H9 (cell line): ENCODE measurements around the gene MGMT. TPM values are rescaled to one million over a fixed set of nuclear protein-coding genes. Genes with fewer than 3 reads are reported as not detected.

Experiments used
- DNase-seq: peaks from one replicate; pipeline ENCODE4 v3.0.0-alpha.2; 2017
- H2AFZ ChIP-seq: one replicate; pipeline ENCODE4 v1.6.1; 2013; ENCODE audit warnings: mild to moderate bottlenecking, low read length, control low read depth, moderate library complexity
- H2AK5ac ChIP-seq: 2 replicates; pipeline ENCODE4 v1.6.1; 2013; ENCODE audit warnings: low read length, control low read depth, mixed read lengths; ENCODE audit not compliant: insufficient read length
- H2BK120ac ChIP-seq: one replicate; pipeline ENCODE4 v1.6.1; 2013; ENCODE audit warnings: low read depth, mild to moderate bottlenecking, low read length, control low read depth, inconsistent platforms; ENCODE audit not compliant: poor library complexity, severe bottlenecking
- H2BK12ac ChIP-seq: 2 replicates; pipeline ENCODE4 v1.6.1; 2013; ENCODE audit warnings: low read length, control low read depth, mixed read lengths, low read depth; ENCODE audit not compliant: insufficient read length
- H2BK15ac ChIP-seq: 2 replicates; pipeline ENCODE4 v1.6.1; 2013; ENCODE audit warnings: low read depth, low read length, control low read depth
- H2BK20ac ChIP-seq: one replicate; pipeline ENCODE4 v1.6.1; 2013; ENCODE audit warnings: low read depth, mild to moderate bottlenecking, low read length, control low read depth, inconsistent platforms; ENCODE audit not compliant: poor library complexity, severe bottlenecking
- H2BK5ac ChIP-seq: 2 replicates; pipeline ENCODE4 v1.6.1; 2013; ENCODE audit warnings: low read length, control low read depth, mixed read lengths; ENCODE audit not compliant: insufficient read length
- H3K14ac ChIP-seq: 2 replicates; pipeline ENCODE4 v1.6.1; 2013; ENCODE audit warnings: low read length, control low read depth; ENCODE audit not compliant: insufficient read depth
- H3K18ac ChIP-seq: 2 replicates; pipeline ENCODE4 v1.6.1; 2013; ENCODE audit warnings: low read depth, mild to moderate bottlenecking, mixed read lengths, low read length, control low read depth; ENCODE audit not compliant: insufficient read length
- H3K23ac ChIP-seq: 2 replicates; pipeline ENCODE4 v1.6.1; 2013; ENCODE audit warnings: low read length, control low read depth, mixed read lengths, low read depth; ENCODE audit not compliant: insufficient read length
- H3K23me2 ChIP-seq: 2 replicates; pipeline ENCODE4 v1.6.1; 2013; ENCODE audit warnings: low read depth, mild to moderate bottlenecking, mixed read lengths, low read length, control low read depth; ENCODE audit not compliant: insufficient read length, poor library complexity, severe bottlenecking
- H3K27ac ChIP-seq: 2 replicates; pipeline ENCODE4 v1.5.1; 2013; ENCODE audit warnings: low read length, control low read depth, mixed read lengths, low read depth; ENCODE audit not compliant: insufficient read length
- H3K27me3 ChIP-seq: 2 replicates; pipeline ENCODE4 v1.6.1; 2013; ENCODE audit warnings: low read length, control low read depth, inconsistent platforms; ENCODE audit not compliant: insufficient read depth
- H3K4ac ChIP-seq: 2 replicates; pipeline ENCODE4 v1.6.1; 2013; ENCODE audit warnings: low read depth, mild to moderate bottlenecking, control low read depth, inconsistent platforms, low read length, moderate library complexity
- H3K4me1 ChIP-seq: 2 replicates; pipeline ENCODE4 v1.6.1; 2013; ENCODE audit warnings: low read length, control low read depth, inconsistent platforms; ENCODE audit not compliant: insufficient read depth
- H3K4me2 ChIP-seq: 2 replicates; pipeline ENCODE4 v1.6.1; 2013; ENCODE audit warnings: low read length, control low read depth, mixed read lengths; ENCODE audit not compliant: insufficient read length, insufficient read depth
- H3K56ac ChIP-seq: 2 replicates; pipeline ENCODE4 v1.6.1; 2013; ENCODE audit warnings: low read depth, mild to moderate bottlenecking, mixed read lengths, low read length, control low read depth; ENCODE audit not compliant: insufficient read length
- H3K79me1 ChIP-seq: 2 replicates; pipeline ENCODE4 v1.6.1; 2013; ENCODE audit warnings: low read depth, mild to moderate bottlenecking, moderate library complexity, low read length, control low read depth, inconsistent platforms; ENCODE audit not compliant: insufficient read depth, poor library complexity, severe bottlenecking
- H3K79me2 ChIP-seq: 2 replicates; pipeline ENCODE4 v1.6.1; 2013; ENCODE audit warnings: low read length, control low read depth, inconsistent platforms; ENCODE audit not compliant: insufficient read depth
- H3K9ac ChIP-seq: 2 replicates; pipeline ENCODE4 v1.6.1; 2013; ENCODE audit warnings: low read length, control low read depth, mixed read lengths; ENCODE audit not compliant: insufficient read length; ENCODE audit errors: extremely low read depth
- H3K9me3 ChIP-seq: one replicate; pipeline ENCODE4 v1.6.1; 2013; ENCODE audit warnings: low read depth, low read length, inconsistent platforms; ENCODE audit not compliant: control insufficient read depth
- H3T11ph ChIP-seq: one replicate; pipeline ENCODE4 v1.6.1; 2013; ENCODE audit warnings: mild to moderate bottlenecking, low read length, control low read depth, inconsistent platforms
- H4K20me1 ChIP-seq: one replicate; pipeline ENCODE4 v1.6.1; 2013; ENCODE audit not compliant: control insufficient read depth, insufficient read length, insufficient read depth
- H4K5ac ChIP-seq: 2 replicates; pipeline ENCODE4 v1.6.1; 2013; ENCODE audit warnings: low read depth, mild to moderate bottlenecking, mixed read lengths, low read length, control low read depth; ENCODE audit not compliant: insufficient read length
- H4K8ac ChIP-seq: replicated peaks from 2 replicates; pipeline ENCODE4 v1.6.1; 2013; ENCODE audit warnings: low read length, control low read depth, mixed read lengths, low read depth; ENCODE audit not compliant: insufficient read length
- H4K91ac ChIP-seq: 2 replicates; pipeline ENCODE4 v1.6.1; 2013; ENCODE audit warnings: low read depth, mild to moderate bottlenecking, moderate library complexity, mixed read lengths, low read length, control low read depth; ENCODE audit not compliant: insufficient read length
- H3K27ac Mint-ChIP-seq, 3 experiments: 2 replicates in 2 of 3; 3 replicates in 1 of 3; pipeline ENCODE4 v1.8.0; 2020 to 2021; ENCODE audit warnings: mixed read lengths in 3 of 3, mild to moderate bottlenecking in 1 of 3, moderate library complexity in 1 of 3
- H3K27me3 Mint-ChIP-seq: 2 replicates; pipeline ENCODE4 v1.8.0; 2021; ENCODE audit warnings: low read depth, mild to moderate bottlenecking, moderate library complexity, mixed read lengths
- H3K36me3 Mint-ChIP-seq, 3 experiments: 2 replicates in 2 of 3; 3 replicates in 1 of 3; pipeline ENCODE4 v1.8.0; 2020 to 2021; ENCODE audit warnings: low read depth in 3 of 3, mixed read lengths in 3 of 3; ENCODE audit not compliant: insufficient read depth in 1 of 3
- H3K4me1 Mint-ChIP-seq, 2 experiments: 2 replicates each; pipeline ENCODE4 v1.8.0; 2020; ENCODE audit warnings: mixed read lengths in 2 of 2
- H3K4me3 Mint-ChIP-seq, 2 experiments: 2 replicates in 1 of 2; 3 replicates in 1 of 2; pipeline ENCODE4 v1.8.0; 2020 to 2021; ENCODE audit warnings: mild to moderate bottlenecking in 2 of 2, mixed read lengths in 2 of 2, moderate library complexity in 1 of 2
- H3K9me3 Mint-ChIP-seq, 2 experiments: 2 replicates in 1 of 2; 3 replicates in 1 of 2; pipeline ENCODE4 v1.8.0; 2020; ENCODE audit warnings: mild to moderate bottlenecking in 2 of 2, mixed read lengths in 2 of 2, moderate library complexity in 1 of 2
- CTCF ChIP-seq: fragments of 200-600 bp; sonication (generic); conservative IDR thresholded peaks from 3 replicates; pipeline ENCODE4 v1.8.0; 2021; ENCODE audit warnings: antibody characterized with exemption, mild to moderate bottlenecking
- WGBS: extraction: QIAGEN DNeasy Blood & Tissue Kit; methylation state at CpG from one replicate; pipeline ENCODE4 v1.1.7; 2013; ENCODE audit warnings: missing lambda C conversion rate, low lambda C conversion rate, mixed read lengths; ENCODE audit not compliant: insufficient read length; ENCODE audit errors: extremely low coverage; 5-methylcytosine and 5-hydroxymethylcytosine counted together
- total RNA-seq: library from RNA; stranded (reverse); gene quantifications from 2 replicates; pipeline ENCODE4 v1.2.1, GENCODE V29; 2021

Gene MGMT
- total RNA-seq, 1 experiment from 2014 or later = 18.4 TPM

GRCh38 chr10:129692695-129693094 lies 225.7 kb downstream of the MGMT start:
- no peak for TF ChIP-seq CTCF
- DNase-seq = no peak
- peaks cover 12 to 15% of the 10 kb centered on the region in 2 experiments for H3K4me1 Mint-ChIP-seq
- H3K27ac Mint-ChIP-seq = peak overlapping the region in 1 of 3 experiments; percentile 22; a peak in 2 of 7 replicates
- H3K4me2 ChIP-seq = no peak overlapping the region
- no peaks in the 10 kb centered on the region for H4K20me1 ChIP-seq
- no CpG with 5 or more reads among the region's 8 CpGs for WGBS
- no peak overlapping the region for H2BK15ac ChIP-seq
- no peak overlapping the region for H2AK5ac ChIP-seq
- no peak overlapping the region for H3K14ac ChIP-seq
- H3K27ac ChIP-seq = no peak overlapping the region
- H4K5ac ChIP-seq = no peak overlapping the region
- no peak overlapping the region for H2AFZ ChIP-seq
- H4K91ac ChIP-seq = no peak overlapping the region
- no peaks in the 10 kb centered on the region for H3K79me2 ChIP-seq
- H3K27me3 ChIP-seq = no peaks in the 10 kb centered on the region
- H2BK120ac ChIP-seq = no peak overlapping the region
- no peak overlapping the region for H3T11ph ChIP-seq
- H3K4me1 ChIP-seq = no peaks in the 10 kb centered on the region
- no peak overlapping the region for H2BK20ac ChIP-seq
- no peaks in the 10 kb centered on the region; a peak in 1 of 7 replicates for H3K36me3 Mint-ChIP-seq
- H3K23ac ChIP-seq = no peak overlapping the region
- no peak overlapping the region for H3K4ac ChIP-seq
- no peaks in the 10 kb centered on the region for H3K9me3 Mint-ChIP-seq
- H2BK5ac ChIP-seq = no peak overlapping the region
- H3K18ac ChIP-seq = no peak overlapping the region
- H3K56ac ChIP-seq = no peak overlapping the region
- H3K9ac ChIP-seq = no peak overlapping the region
- no peak overlapping the region for H2BK12ac ChIP-seq
- no peaks in the 10 kb centered on the region for H3K79me1 ChIP-seq
- H3K4me3 Mint-ChIP-seq = no peak overlapping the region
- peaks cover 2% of the 10 kb centered on the region; the same call in 1 of the 2 replicates for H3K27me3 Mint-ChIP-seq
- no peaks in the 10 kb centered on the region for H3K9me3 ChIP-seq
- no peak overlapping the region for H4K8ac ChIP-seq
- no peaks in the 10 kb centered on the region for H3K23me2 ChIP-seq
